Measurements from ENCODE around the gene SLC44A4.

Gene SLC44A4

DNA sequence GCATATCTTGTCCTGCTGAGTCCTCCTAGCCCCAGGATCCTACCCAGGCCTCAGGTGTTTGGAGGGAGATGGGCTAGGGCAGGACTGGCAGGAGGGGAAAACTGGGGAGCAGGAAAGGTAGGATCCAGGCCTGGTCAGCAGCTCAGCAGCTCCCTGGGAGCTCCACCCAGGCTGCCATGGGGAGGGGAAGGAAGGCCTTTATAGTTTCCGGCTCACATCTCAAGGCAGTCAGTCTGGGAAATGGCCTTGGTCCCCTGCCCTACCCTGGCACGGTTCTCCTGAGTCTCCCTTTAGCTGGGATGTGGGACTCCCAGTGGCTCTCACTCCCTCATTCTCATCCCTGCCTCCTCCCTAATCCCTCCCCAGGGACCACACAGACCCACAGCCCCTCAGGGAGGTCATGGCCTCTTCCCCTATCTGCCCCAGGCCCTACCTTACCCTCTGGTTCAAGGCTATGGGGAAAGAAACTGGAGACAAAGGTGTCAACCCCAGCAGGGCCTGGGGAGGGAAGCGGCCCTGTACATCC lies 1.6 kb downstream of the SLC44A4 start:
- no peaks in the 10 kb centered on the region for H3K27me3 ChIP-seq (ENCODE audit: insufficient read depth, low read length, poor library complexity)
- peaks cover 25% of the 10 kb centered on the region for H3K36me3 ChIP-seq (ENCODE audit: insufficient read depth, low read length)
- DNase-seq (no peak), ATAC-seq (ENCODE audit: insufficient read depth, low read depth) (no peak)
- H3K27ac ChIP-seq (ENCODE audit: low read length), result no peak overlapping the region
- TF ChIP-seq, protein P1, sequence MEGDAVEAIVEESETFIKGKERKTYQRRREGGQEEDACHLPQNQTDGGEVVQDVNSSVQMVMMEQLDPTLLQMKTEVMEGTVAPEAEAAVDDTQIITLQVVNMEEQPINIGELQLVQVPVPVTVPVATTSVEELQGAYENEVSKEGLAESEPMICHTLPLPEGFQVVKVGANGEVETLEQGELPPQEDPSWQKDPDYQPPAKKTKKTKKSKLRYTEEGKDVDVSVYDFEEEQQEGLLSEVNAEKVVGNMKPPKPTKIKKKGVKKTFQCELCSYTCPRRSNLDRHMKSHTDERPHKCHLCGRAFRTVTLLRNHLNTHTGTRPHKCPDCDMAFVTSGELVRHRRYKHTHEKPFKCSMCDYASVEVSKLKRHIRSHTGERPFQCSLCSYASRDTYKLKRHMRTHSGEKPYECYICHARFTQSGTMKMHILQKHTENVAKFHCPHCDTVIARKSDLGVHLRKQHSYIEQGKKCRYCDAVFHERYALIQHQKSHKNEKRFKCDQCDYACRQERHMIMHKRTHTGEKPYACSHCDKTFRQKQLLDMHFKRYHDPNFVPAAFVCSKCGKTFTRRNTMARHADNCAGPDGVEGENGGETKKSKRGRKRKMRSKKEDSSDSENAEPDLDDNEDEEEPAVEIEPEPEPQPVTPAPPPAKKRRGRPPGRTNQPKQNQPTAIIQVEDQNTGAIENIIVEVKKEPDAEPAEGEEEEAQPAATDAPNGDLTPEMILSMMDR (IDR thresholded peaks at IDR 0.05; ENCODE audit: borderline replicate concordance, extremely low read depth, low read length, poor library complexity, severe bottlenecking), result no peak
- no peak for TF ChIP-seq EZH2 (IDR thresholded peaks at IDR 0.05; ENCODE audit: borderline replicate concordance, low read depth, low read length, severe bottlenecking)
- H3K4me1 ChIP-seq (ENCODE audit: insufficient read depth, low read length), result no peaks in the 10 kb centered on the region
- no peaks in the 10 kb centered on the region; the same call in 1 of the 2 replicates for H4K20me1 ChIP-seq (ENCODE audit: insufficient read depth, low read length)
- no peak overlapping the region for H3K4me2 ChIP-seq (ENCODE audit: insufficient read depth, low read length)
- no peak overlapping the region for H3K4me3 ChIP-seq (ENCODE audit: low read depth in 1 of 2, low read length in 2 of 2)
- no peak overlapping the region for H2AFZ ChIP-seq (ENCODE audit: low read depth, low read length)
- H3K79me2 ChIP-seq (ENCODE audit: insufficient read depth, low read length), result no peaks in the 10 kb centered on the region
- no peaks in the 10 kb centered on the region for H3K9me3 ChIP-seq (ENCODE audit: insufficient read depth, low read length, severe bottlenecking)
- H3K9ac ChIP-seq (ENCODE audit: low read depth, low read length), result no peak overlapping the region

DNA sequence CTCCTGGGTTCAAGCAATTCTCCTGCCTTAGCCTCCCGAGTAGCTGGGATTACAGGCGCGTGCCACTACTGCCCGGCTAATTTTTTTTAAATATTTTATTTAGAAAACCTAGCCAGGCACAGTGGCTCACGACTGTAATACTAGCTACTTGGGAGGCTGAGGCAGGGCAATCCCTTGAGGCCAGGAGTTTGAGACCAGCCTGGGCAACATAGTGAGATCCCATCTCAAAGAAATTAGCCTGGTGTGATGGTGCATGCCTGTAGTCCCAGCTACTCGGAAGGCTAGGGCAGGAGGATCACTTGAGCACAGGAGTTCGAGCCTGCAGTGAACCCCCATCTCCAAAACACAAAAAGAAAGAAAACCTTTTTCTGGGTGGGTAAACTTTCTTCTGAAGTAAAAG lies 2.4 kb downstream of the SLC44A4 start:
- H3K4me1 ChIP-seq (ENCODE audit: insufficient read depth, low read length), result no peaks in the 10 kb centered on the region
- no peak for ATAC-seq (ENCODE audit: insufficient read depth, low read depth)
- no peak overlapping the region for H3K27ac ChIP-seq (ENCODE audit: low read length)
- H3K4me2 ChIP-seq (ENCODE audit: insufficient read depth, low read length), result no peak overlapping the region
- no peaks in the 10 kb centered on the region; the same call in 1 of the 2 replicates for H4K20me1 ChIP-seq (ENCODE audit: insufficient read depth, low read length)
- no peaks in the 10 kb centered on the region for H3K27me3 ChIP-seq (ENCODE audit: insufficient read depth, low read length, poor library complexity)
- no peak for DNase-seq
- H3K36me3 ChIP-seq (ENCODE audit: insufficient read depth, low read length), result peaks cover 19% of the 10 kb centered on the region
- no peaks in the 10 kb centered on the region for H3K9me3 ChIP-seq (ENCODE audit: insufficient read depth, low read length, severe bottlenecking)
- TF ChIP-seq, protein P1 (IDR thresholded peaks at IDR 0.05; ENCODE audit: borderline replicate concordance, extremely low read depth, low read length, poor library complexity, severe bottlenecking), result no peak
- H3K4me3 ChIP-seq (ENCODE audit: low read depth in 1 of 2, low read length in 2 of 2), result no peak overlapping the region
- no peak overlapping the region for H3K9ac ChIP-seq (ENCODE audit: low read depth, low read length)
- no peaks in the 10 kb centered on the region for H3K79me2 ChIP-seq (ENCODE audit: insufficient read depth, low read length)
- no peak overlapping the region for H2AFZ ChIP-seq (ENCODE audit: low read depth, low read length)

DNA sequence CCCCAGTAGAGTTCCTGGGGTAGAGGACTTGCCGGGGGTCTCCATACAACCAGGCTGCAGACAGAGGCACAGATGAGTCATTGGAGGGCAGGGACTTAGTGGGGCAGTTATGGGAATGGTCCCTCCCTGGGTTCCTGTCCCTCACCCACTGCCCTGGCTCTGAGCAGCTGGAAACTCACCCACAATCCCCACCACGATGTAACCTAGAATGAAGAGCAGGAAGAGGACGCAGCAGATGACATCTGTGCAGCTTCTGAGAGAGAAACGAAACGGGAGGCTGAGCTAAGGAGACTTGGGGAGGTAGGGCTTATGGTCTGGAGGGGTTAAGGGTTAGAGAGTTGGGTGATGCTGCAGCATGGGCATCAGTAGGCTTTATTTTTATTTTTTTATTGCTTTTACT lies 2.9 kb downstream of the SLC44A4 start:
- H3K4me1 ChIP-seq (ENCODE audit: insufficient read depth, low read length), result no peaks in the 10 kb centered on the region
- peaks cover 14% of the 10 kb centered on the region for H3K36me3 ChIP-seq (ENCODE audit: insufficient read depth, low read length)
- no peak for TF ChIP-seq EZH2 (IDR thresholded peaks at IDR 0.05; ENCODE audit: borderline replicate concordance, low read depth, low read length, severe bottlenecking)
- TF ChIP-seq, protein P1 (IDR thresholded peaks at IDR 0.05; ENCODE audit: borderline replicate concordance, extremely low read depth, low read length, poor library complexity, severe bottlenecking), result no peak
- ATAC-seq (ENCODE audit: insufficient read depth, low read depth), result peak; percentile 50; the same call in 2 of the 3 replicates
- no peaks in the 10 kb centered on the region; the same call in 1 of the 2 replicates for H4K20me1 ChIP-seq (ENCODE audit: insufficient read depth, low read length)
- H3K4me2 ChIP-seq (ENCODE audit: insufficient read depth, low read length), result no peak overlapping the region
- no peaks in the 10 kb centered on the region for H3K79me2 ChIP-seq (ENCODE audit: insufficient read depth, low read length)
- no peak overlapping the region for H3K27ac ChIP-seq (ENCODE audit: low read length)
- H3K9ac ChIP-seq (ENCODE audit: low read depth, low read length), result no peak overlapping the region
- H3K9me3 ChIP-seq (ENCODE audit: insufficient read depth, low read length, severe bottlenecking), result no peaks in the 10 kb centered on the region
- H3K4me3 ChIP-seq (ENCODE audit: low read depth in 1 of 2, low read length in 2 of 2), result no peak overlapping the region
- no peaks in the 10 kb centered on the region for H3K27me3 ChIP-seq (ENCODE audit: insufficient read depth, low read length, poor library complexity)
- H2AFZ ChIP-seq (ENCODE audit: low read depth, low read length), result no peak overlapping the region
- DNase-seq, result no peak

Measured in DND-41 (cell line).